OCI-LY7 (cell line): ENCODE results near the gene DEPDC7. TPM values are rescaled to one million over a fixed set of nuclear protein-coding genes. Genes with fewer than 3 reads are reported as not detected.

Experiments used
- BruUV-seq: library from RNA; stranded (reverse); fragments of 400-500 nt; replicated peaks from 2 replicates; lab custom pipeline; 2021; lab: Mats Ljungman, UMichigan
- CTCF ChIA-PET: fragments of 300-600 bp; sonication (Branson Sonifier 250); formaldehyde crosslinking; loops from one replicate; lab custom pipeline; 2022; ENCODE audit warnings: antibody characterized with exemption; ENCODE audit not compliant: unreplicated experiment; lab: Charles Lee
- POLR2A ChIA-PET: fragments of 300-600 bp; sonication (Branson Sonifier 250); formaldehyde crosslinking; loops from one replicate; lab custom pipeline; 2022; ENCODE audit warnings: antibody characterized with exemption; lab: Charles Lee
- DNase-seq: peaks from one replicate; pipeline ENCODE4 v3.0.0-alpha.2; 2015; ENCODE audit warnings: low spot score
- H2AFZ ChIP-seq: fragments of 200-600 bp; sonication (generic), shearing (Covaris generic); 2 replicates; pipeline ENCODE4 v1.6.1; 2014; ENCODE audit warnings: mild to moderate bottlenecking, antibody characterized with exemption, low read length, moderate library complexity
- H3K27ac ChIP-seq: fragments of 200-600 bp; sonication (generic); 2 replicates; pipeline ENCODE4 v1.5.1; 2014; ENCODE audit warnings: mixed run types, low read depth, mild to moderate bottlenecking, moderate library complexity, low read length, inconsistent platforms; ENCODE audit not compliant: poor library complexity, severe bottlenecking
- H3K36me3 ChIP-seq: fragments of 200-600 bp; sonication (generic); 2 replicates; pipeline ENCODE4 v1.6.1; 2014; ENCODE audit warnings: mild to moderate bottlenecking, antibody characterized with exemption, low read length, moderate library complexity, mixed read lengths; ENCODE audit not compliant: insufficient read depth
- H3K4me1 ChIP-seq: fragments of 200-600 bp; sonication (generic); 2 replicates; pipeline ENCODE4 v1.5.1; 2014; ENCODE audit warnings: mild to moderate bottlenecking, low read length; ENCODE audit not compliant: insufficient read depth, poor library complexity, severe bottlenecking
- H3K4me2 ChIP-seq: fragments of 200-600 bp; sonication (generic); 2 replicates; pipeline ENCODE4 v1.6.1; 2014; ENCODE audit warnings: mild to moderate bottlenecking, low read length
- H3K4me3 ChIP-seq: fragments of 200-600 bp; sonication (generic); 2 replicates; pipeline ENCODE4 v1.5.1; 2014; ENCODE audit warnings: mild to moderate bottlenecking, low read depth, low read length; ENCODE audit not compliant: poor library complexity, severe bottlenecking
- H3K79me2 ChIP-seq: fragments of 200-600 bp; sonication (generic); 2 replicates; pipeline ENCODE4 v1.6.1; 2016; ENCODE audit warnings: low read depth, mild to moderate bottlenecking, low read length, moderate library complexity, mixed read lengths; ENCODE audit not compliant: insufficient read depth
- H3K9me2 ChIP-seq: fragments of 200-600 bp; sonication (generic); 2 replicates; pipeline ENCODE4 v1.6.1; 2016; ENCODE audit warnings: mild to moderate bottlenecking, low read length, mixed read lengths; ENCODE audit not compliant: insufficient read depth
- H3K9me3 ChIP-seq: fragments of 200-600 bp; sonication (generic); 2 replicates; pipeline ENCODE4 v1.6.1; 2014; ENCODE audit warnings: mild to moderate bottlenecking, mixed run types, low read length, mixed read lengths
- H4K20me1 ChIP-seq: fragments of 200-600 bp; sonication (generic); 2 replicates; pipeline ENCODE4 v1.6.1; 2014; ENCODE audit warnings: mild to moderate bottlenecking, antibody characterized with exemption, low read length, moderate library complexity, mixed read lengths; ENCODE audit not compliant: insufficient read depth
- CTCF ChIP-seq: fragments of 200-600 bp; sonication (generic); conservative IDR thresholded peaks from 2 replicates; pipeline ENCODE4 v1.5.1; 2014; ENCODE audit warnings: mild to moderate bottlenecking, antibody characterized with exemption, low read length, moderate library complexity, mixed read lengths
- EZH2phosphoT487 ChIP-seq: fragments of 200-600 bp; sonication (generic); IDR thresholded peaks from 2 replicates; pipeline ENCODE4 v1.6.1; 2018; ENCODE audit warnings: low read depth, borderline replicate concordance, mild to moderate bottlenecking, mixed run types, antibody characterized with exemption, low read length, moderate library complexity, mixed read lengths
- intact Hi-C: fragments of 100-400 bp; cut with micrococcal nuclease; formaldehyde crosslinking; loops from one replicate; pipeline ENCODE4 v1.10.0; 2022; ENCODE audit not compliant: unreplicated experiment
- total RNA-seq, 2 experiments: library from RNA; depleted of rRNA in 1 of 2; stranded (reverse); fragments of >200 nt in 1 of 2; shearing (Covaris generic) in 1 of 2; gene quantifications; 2 replicates each; pipeline ENCODE4 v1.2.3, GENCODE V29; 2014 to 2022

Gene DEPDC7
- total RNA-seq, 2 experiments from 2014 or later: 0.66 to 1.5 TPM

GRCh38 chr11:33040862-33041453, 25.3 kb downstream of the DEPDC7 start:
- peaks cover 5% of the 10 kb centered on the region; the same call in 1 of the 2 replicates for H3K79me2 ChIP-seq
- ChIA-PET POLR2A (interaction anchor here (2.3 kb wide), 1 partner anchor 147 kb away, joined by 12 read pairs; no protein-coding TSS in a partner anchor), CTCF (no interaction called here)
- no peaks in the 10 kb centered on the region for H3K9me2 ChIP-seq
- peaks cover 12% of the 10 kb centered on the region for H3K4me1 ChIP-seq
- H3K4me2 ChIP-seq: peak overlapping the region; percentile 82
- H4K20me1 ChIP-seq: no peaks in the 10 kb centered on the region
- H2AFZ ChIP-seq: no peak overlapping the region; the same call in 1 of the 2 replicates
- TSS peak; percentile 52 for BruUV-seq
- peaks cover 27% of the 10 kb centered on the region for H3K36me3 ChIP-seq
- peak; percentile 23 for DNase-seq
- no peaks in the 10 kb centered on the region for H3K9me3 ChIP-seq
- intact Hi-C loops: no loop called here
- TF ChIP-seq CTCF (no peak), EZH2phosphoT487 (no peak)
- H3K27ac ChIP-seq: peak overlapping the region; percentile 69
- H3K4me3 ChIP-seq: peak overlapping the region; percentile 88

GRCh38 chr11:33043221-33043830, 27.6 kb downstream of the DEPDC7 start:
- Histone ChIP-seq H2AFZ (no peak overlapping the region), H3K9me3 (no peaks in the 10 kb centered on the region), H4K20me1 (no peaks in the 10 kb centered on the region), H3K36me3 (peaks cover 50% of the 10 kb centered on the region), H3K4me1 (peaks cover 12% of the 10 kb centered on the region), H3K27ac (no peak overlapping the region), H3K9me2 (no peaks in the 10 kb centered on the region), H3K4me3 (no peak overlapping the region), H3K4me2 (no peak overlapping the region), H3K79me2 (peaks cover 5% of the 10 kb centered on the region; the same call in 1 of the 2 replicates)
- intact Hi-C loops: no loop called here
- CTCF ChIA-PET: interaction anchor here (0.6 kb wide), 1 partner anchor 536 kb away, joined by 3 read pairs; no protein-coding TSS in a partner anchor
- POLR2A ChIA-PET: interaction anchor here (0.7 to 2.2 kb wide), 4 partner anchors 11 to 544 kb away, joined by 3 to 16 read pairs (median 6); no protein-coding TSS in a partner anchor
- TF ChIP-seq CTCF (no peak), EZH2phosphoT487 (no peak)
- DNase-seq: no peak
- no TSS peak for BruUV-seq
